ENCODE results near the gene TNMD. TPM values are rescaled to one million over a fixed set of nuclear protein-coding genes. Genes with fewer than 3 reads are reported as not detected.
"Not testable (repeated sequence)": the region's sequence is repeated elsewhere in the genome, so short reads cannot be mapped to it uniquely, and the experiment has no call there.

TNMD gene
- not detected for total RNA-seq

- Mint-ChIP-seq H3K4me3 (no peak within 1 kb of the TSS), H3K4me1 (no peaks in the 10 kb centered on the region), H3K9me3 (no peaks in the 10 kb centered on the region), H3K27ac (no peak within 1 kb of the TSS), H3K36me3 (no peaks in the 10 kb centered on the region), H3K27me3 (peaks cover 10% of the 10 kb centered on the region)
- POLR2A ChIA-PET = no interaction called here
- no peak for DNase-seq
- no peak for ATAC-seq (ENCODE audit: low read depth)
Measured at GRCh38 chrX:100584611-100585010, at the start of gene TNMD. TNMD (plus strand) TSS chrX:100584936; CDS start chrX:100585019, 83 bp downstream.

- H3K4me1 Mint-ChIP-seq; H3K27ac Mint-ChIP-seq; H3K4me3 Mint-ChIP-seq; POLR2A ChIA-PET; DNase-seq; H3K27me3 Mint-ChIP-seq; H3K36me3 Mint-ChIP-seq; H3K9me3 Mint-ChIP-seq; ATAC-seq (ENCODE audit: low read depth): not testable (repeated sequence)
Measured at GRCh38 chrX:100565534-100565933, 19.2 kb upstream of the TNMD start.

GRCh38 chrX:100586747-100587146 is 2.0 kb downstream of the TNMD start:
- Mint-ChIP-seq H3K4me1 (no peaks in the 10 kb centered on the region), H3K4me3 (no peak overlapping the region), H3K27ac (no peak overlapping the region), H3K9me3 (no peaks in the 10 kb centered on the region), H3K27me3 (peaks cover 8% of the 10 kb centered on the region), H3K36me3 (no peaks in the 10 kb centered on the region)
- POLR2A ChIA-PET = no interaction called here
- no peak for ATAC-seq (ENCODE audit: low read depth)
- DNase-seq = no peak

- POLR2A ChIA-PET = no interaction called here
- H3K27ac Mint-ChIP-seq = no peak overlapping the region
- H3K4me1 Mint-ChIP-seq = no peaks in the 10 kb centered on the region
- ATAC-seq (ENCODE audit: low read depth) (no peak), DNase-seq (no peak)
- peaks cover 3% of the 10 kb centered on the region for H3K27me3 Mint-ChIP-seq
- H3K4me3 Mint-ChIP-seq = no peak overlapping the region
- H3K36me3 Mint-ChIP-seq = no peaks in the 10 kb centered on the region
- no peaks in the 10 kb centered on the region for H3K9me3 Mint-ChIP-seq
Measured at GRCh38 chrX:100587861-100588260, 3.1 kb downstream of the TNMD start.

GRCh38 chrX:100591256-100592051 is 6.7 kb downstream of the TNMD start:
- no peak for DNase-seq
- Mint-ChIP-seq H3K4me1 (no peaks in the 10 kb centered on the region), H3K27me3 (peaks cover 6% of the 10 kb centered on the region), H3K9me3 (no peaks in the 10 kb centered on the region), H3K36me3 (no peaks in the 10 kb centered on the region), H3K4me3 (no peak overlapping the region), H3K27ac (no peak overlapping the region)
- POLR2A ChIA-PET = no interaction called here
- no peak for ATAC-seq (ENCODE audit: low read depth)

- DNase-seq (no peak), ATAC-seq (ENCODE audit: low read depth) (no peak)
- H3K27ac Mint-ChIP-seq = no peak overlapping the region
- peaks cover 6% of the 10 kb centered on the region for H3K27me3 Mint-ChIP-seq
- POLR2A ChIA-PET = no interaction called here
- no peaks in the 10 kb centered on the region for H3K36me3 Mint-ChIP-seq
- H3K4me1 Mint-ChIP-seq = no peaks in the 10 kb centered on the region
- H3K9me3 Mint-ChIP-seq = no peaks in the 10 kb centered on the region
- no peak overlapping the region for H3K4me3 Mint-ChIP-seq
Measured at GRCh38 chrX:100593126-100593525, 8.4 kb downstream of the TNMD start.

- no peaks in the 10 kb centered on the region for H3K36me3 Mint-ChIP-seq
Measured at GRCh38 chrX:100593581-100593980, 8.8 kb downstream of the TNMD start.

GRCh38 chrX:100596601-100597000 is 11.9 kb downstream of the TNMD start:
- Mint-ChIP-seq H3K27ac (no peak overlapping the region), H3K27me3 (peaks cover 6% of the 10 kb centered on the region), H3K9me3 (no peaks in the 10 kb centered on the region), H3K4me1 (no peaks in the 10 kb centered on the region), H3K36me3 (no peaks in the 10 kb centered on the region), H3K4me3 (no peak overlapping the region)
- ATAC-seq (ENCODE audit: low read depth) (no peak), DNase-seq (no peak)
- POLR2A ChIA-PET = no interaction called here

More at GRCh38 chrX:100593581-100593980, 8.8 kb downstream of the TNMD start:
- peaks cover 6% of the 10 kb centered on the region for H3K27me3 Mint-ChIP-seq
- H3K27ac Mint-ChIP-seq = no peak overlapping the region
- POLR2A ChIA-PET = no interaction called here
- no peak for ATAC-seq (ENCODE audit: low read depth)
- no peaks in the 10 kb centered on the region for H3K4me1 Mint-ChIP-seq
- H3K4me3 Mint-ChIP-seq = no peak overlapping the region
- no peak for DNase-seq
- no peaks in the 10 kb centered on the region for H3K9me3 Mint-ChIP-seq

GRCh38 chrX:100599456-100599855 is 14.7 kb downstream of the TNMD start:
- Mint-ChIP-seq H3K36me3 (no peaks in the 10 kb centered on the region), H3K4me1 (no peaks in the 10 kb centered on the region), H3K27ac (no peak overlapping the region), H3K27me3 (peaks cover 4% of the 10 kb centered on the region), H3K9me3 (no peaks in the 10 kb centered on the region), H3K4me3 (no peak overlapping the region)
- ATAC-seq (ENCODE audit: low read depth) (no peak), DNase-seq (no peak)
- POLR2A ChIA-PET = no interaction called here

GRCh38 chrX:100600340-100600739 is 15.6 kb downstream of the TNMD start:
- ATAC-seq (ENCODE audit: low read depth) (no peak), DNase-seq (no peak)
- POLR2A ChIA-PET = no interaction called here
- H3K4me1 Mint-ChIP-seq = no peaks in the 10 kb centered on the region
- H3K4me3 Mint-ChIP-seq = no peak overlapping the region
- H3K27ac Mint-ChIP-seq = no peak overlapping the region
- H3K36me3 Mint-ChIP-seq = no peaks in the 10 kb centered on the region
- no peaks in the 10 kb centered on the region for H3K9me3 Mint-ChIP-seq
- H3K27me3 Mint-ChIP-seq = peaks cover 2% of the 10 kb centered on the region

- Mint-ChIP-seq H3K9me3 (no peaks in the 10 kb centered on the region), H3K4me1 (no peaks in the 10 kb centered on the region), H3K4me3 (no peak overlapping the region), H3K27me3 (no peaks in the 10 kb centered on the region), H3K36me3 (no peaks in the 10 kb centered on the region), H3K27ac (no peak overlapping the region)
- POLR2A ChIA-PET = no interaction called here
- DNase-seq (no peak), ATAC-seq (ENCODE audit: low read depth) (no peak)
Measured at GRCh38 chrX:100600758-100601157, 16.0 kb downstream of the TNMD start.

- ATAC-seq (ENCODE audit: low read depth) (no peak), DNase-seq (no peak)
- POLR2A ChIA-PET = no interaction called here
- Mint-ChIP-seq H3K36me3 (no peaks in the 10 kb centered on the region), H3K4me3 (no peak overlapping the region), H3K27me3 (peaks cover 6% of the 10 kb centered on the region), H3K4me1 (peaks cover 9% of the 10 kb centered on the region), H3K9me3 (no peaks in the 10 kb centered on the region), H3K27ac (no peak overlapping the region)
Measured at GRCh38 chrX:100606753-100607152, 22.0 kb downstream of the TNMD start.

GRCh38 chrX:100609591-100609990 is 24.9 kb downstream of the TNMD start:
- DNase-seq = no peak
- Mint-ChIP-seq H3K4me3 (no peak overlapping the region), H3K9me3 (no peaks in the 10 kb centered on the region), H3K27ac (no peak overlapping the region), H3K4me1 (peaks cover 9% of the 10 kb centered on the region), H3K27me3 (peaks cover 6% of the 10 kb centered on the region), H3K36me3 (no peaks in the 10 kb centered on the region)
- ATAC-seq (ENCODE audit: low read depth) = no peak
- POLR2A ChIA-PET = no interaction called here

- Mint-ChIP-seq H3K27me3 (peaks cover 8% of the 10 kb centered on the region), H3K4me3 (no peak overlapping the region), H3K36me3 (no peaks in the 10 kb centered on the region), H3K9me3 (no peaks in the 10 kb centered on the region), H3K27ac (no peak overlapping the region), H3K4me1 (peaks cover 4% of the 10 kb centered on the region)
- POLR2A ChIA-PET = no interaction called here
- DNase-seq = no peak
- ATAC-seq (ENCODE audit: low read depth) = no peak
Measured at GRCh38 chrX:100611951-100612350, 27.2 kb downstream of the TNMD start.

Data from activated naive CD8-positive, alpha-beta T cell treated with anti-CD3 and anti-CD28 coated beads, Interleukin-2, amount 10 ng/mL, durations not matched to agents 7 days and 5 days (primary cell).